Glutamatergic neuron (in vitro differentiated cells): Measurements from ENCODE around the gene MIS12. TPM values are rescaled to one million over a fixed set of nuclear protein-coding genes. Genes with fewer than 3 reads are reported as not detected.

Source experiments
- DNase-seq: peaks from one replicate; pipeline ENCODE4 v3.0.0; 2022
- H3K27ac Mint-ChIP-seq: one replicate; pipeline ENCODE4 v1.8.0; 2020; ENCODE audit warnings: mild to moderate bottlenecking, mixed read lengths, inconsistent platforms; ENCODE audit not compliant: unreplicated experiment
- H3K27me3 Mint-ChIP-seq: one replicate; pipeline ENCODE4 v1.8.0; 2020; ENCODE audit warnings: mild to moderate bottlenecking, moderate library complexity, mixed read lengths, inconsistent platforms; ENCODE audit not compliant: unreplicated experiment
- H3K36me3 Mint-ChIP-seq: one replicate; pipeline ENCODE4 v1.8.0; 2020; ENCODE audit warnings: mild to moderate bottlenecking, mixed read lengths, inconsistent platforms; ENCODE audit not compliant: unreplicated experiment
- H3K4me1 Mint-ChIP-seq: one replicate; pipeline ENCODE4 v1.8.0; 2020; ENCODE audit warnings: mild to moderate bottlenecking, low read depth, mixed read lengths, inconsistent platforms; ENCODE audit not compliant: unreplicated experiment
- H3K4me3 Mint-ChIP-seq: one replicate; pipeline ENCODE4 v1.8.0; 2020; ENCODE audit warnings: mild to moderate bottlenecking, mixed read lengths, inconsistent platforms; ENCODE audit not compliant: unreplicated experiment
- H3K9me3 Mint-ChIP-seq: one replicate; pipeline ENCODE4 v1.8.0; 2020; ENCODE audit warnings: mild to moderate bottlenecking, moderate library complexity, mixed read lengths, inconsistent platforms; ENCODE audit not compliant: unreplicated experiment
- CTCF ChIP-seq: fragments of 200-600 bp; sonication (generic); IDR thresholded peaks from one replicate; pipeline ENCODE4 v1.5.0; 2021; ENCODE audit not compliant: partially characterized antibody, unreplicated experiment
- total RNA-seq: library from RNA; stranded (reverse); fragmentation: NEBNext Ultra II Directional; extraction: Animal tissue kit (Norgen Biotek cat#: 25700); gene quantifications from one replicate; pipeline ENCODE4 v1.2.1, GENCODE V29; 2021; ENCODE audit not compliant: unreplicated experiment

Gene MIS12
- total RNA-seq, 1 donor from 2014 or later = 23.2 TPM

- Mint-ChIP-seq H3K36me3 (no peaks in the 10 kb centered on the region), H3K27me3 (peaks cover 8% of the 10 kb centered on the region), H3K9me3 (peaks cover 5% of the 10 kb centered on the region), H3K27ac (no peak overlapping the region), H3K4me1 (peaks cover 5% of the 10 kb centered on the region), H3K4me3 (no peak overlapping the region)
- DNase-seq = no peak
- TF ChIP-seq CTCF = no peak
Measured at GRCh38 chr17:5532581-5532980, 46.2 kb downstream of the MIS12 start.

- Mint-ChIP-seq H3K4me3 (no peak overlapping the region), H3K36me3 (no peaks in the 10 kb centered on the region)
- DNase-seq = no peak
Measured at GRCh38 chr17:5533486-5534315, 47.3 kb downstream of the MIS12 start.

GRCh38 chr17:5535436-5535835, 49.1 kb downstream of the MIS12 start:
- no peak for DNase-seq
- peaks cover 7% of the 10 kb centered on the region for H3K27me3 Mint-ChIP-seq
- TF ChIP-seq CTCF = no peak
- no peaks in the 10 kb centered on the region for H3K36me3 Mint-ChIP-seq
- no peaks in the 10 kb centered on the region for H3K4me1 Mint-ChIP-seq
- no peak overlapping the region for H3K27ac Mint-ChIP-seq
- peaks cover 5% of the 10 kb centered on the region for H3K9me3 Mint-ChIP-seq
- H3K4me3 Mint-ChIP-seq = no peak overlapping the region

More at GRCh38 chr17:5533486-5534315, 47.3 kb downstream of the MIS12 start:
- Mint-ChIP-seq H3K27me3 (peaks cover 7% of the 10 kb centered on the region), H3K4me1 (no peaks in the 10 kb centered on the region), H3K9me3 (peaks cover 5% of the 10 kb centered on the region), H3K27ac (no peak overlapping the region)
- no peak for TF ChIP-seq CTCF

- Mint-ChIP-seq H3K36me3 (no peaks in the 10 kb centered on the region), H3K4me3 (no peak overlapping the region), H3K9me3 (peaks cover 4% of the 10 kb centered on the region), H3K27ac (no peak overlapping the region), H3K27me3 (peaks cover 7% of the 10 kb centered on the region), H3K4me1 (no peaks in the 10 kb centered on the region)
- no peak for DNase-seq
- no peak for TF ChIP-seq CTCF
Measured at GRCh38 chr17:5536866-5537650, 50.7 kb downstream of the MIS12 start.

GRCh38 chr17:5539286-5539685, 52.9 kb downstream of the MIS12 start:
- peaks cover 6% of the 10 kb centered on the region for H3K36me3 Mint-ChIP-seq
- H3K27ac Mint-ChIP-seq = no peak overlapping the region
- no peak for DNase-seq
- no peak overlapping the region for H3K4me3 Mint-ChIP-seq
- H3K27me3 Mint-ChIP-seq = peaks cover 7% of the 10 kb centered on the region
- TF ChIP-seq CTCF = no peak
- peaks cover 4% of the 10 kb centered on the region for H3K9me3 Mint-ChIP-seq
- no peaks in the 10 kb centered on the region for H3K4me1 Mint-ChIP-seq
